ENCODE measurements around the gene PLGRKT.
"Not testable (repeated sequence)": the region's sequence is repeated elsewhere in the genome, so short reads cannot be mapped to it uniquely, and the experiment has no call there.

PLGRKT gene

GRCh38 chr9:5432890-5433289, 4.8 kb downstream of the PLGRKT start:
- CTCF ChIA-PET, H3K27ac Mint-ChIP-seq: not testable (repeated sequence)

GRCh38 chr9:5430912-5431311, 6.8 kb downstream of the PLGRKT start:
- CTCF ChIA-PET: no interaction called here
- peaks cover 4% of the 10 kb centered on the region for H3K9me3 Mint-ChIP-seq
- peaks cover 4% of the 10 kb centered on the region for H3K4me1 Mint-ChIP-seq
- no peak for DNase-seq
- no peaks in the 10 kb centered on the region for H3K27me3 Mint-ChIP-seq
- H3K27ac Mint-ChIP-seq: no peak overlapping the region
- H3K36me3 Mint-ChIP-seq: peaks cover 35% of the 10 kb centered on the region
- no peak overlapping the region for H3K4me3 Mint-ChIP-seq

More at GRCh38 chr9:5432890-5433289, 4.8 kb downstream of the PLGRKT start:
- H3K4me3 Mint-ChIP-seq, H3K27me3 Mint-ChIP-seq, H3K9me3 Mint-ChIP-seq, DNase-seq: not testable (repeated sequence)
- H3K4me1 Mint-ChIP-seq: peaks cover 22% of the 10 kb centered on the region
- H3K36me3 Mint-ChIP-seq: peaks cover 48% of the 10 kb centered on the region

GRCh38 chr9:5429873-5430564, 7.7 kb downstream of the PLGRKT start:
- H3K4me1 Mint-ChIP-seq: no peaks in the 10 kb centered on the region
- no peak for DNase-seq
- no peak overlapping the region for H3K4me3 Mint-ChIP-seq
- CTCF ChIA-PET: interaction anchor here (1.2 kb wide), 1 partner anchor 12 kb away, joined by 3 read pairs; no protein-coding TSS in a partner anchor
- H3K27ac Mint-ChIP-seq: no peak overlapping the region
- no peaks in the 10 kb centered on the region for H3K27me3 Mint-ChIP-seq
- peaks cover 27% of the 10 kb centered on the region for H3K36me3 Mint-ChIP-seq
- H3K9me3 Mint-ChIP-seq: peaks cover under 1% of the 10 kb centered on the region

GRCh38 chr9:5428794-5429528, 8.8 kb downstream of the PLGRKT start:
- no peaks in the 10 kb centered on the region for H3K4me1 Mint-ChIP-seq
- H3K9me3 Mint-ChIP-seq: no peaks in the 10 kb centered on the region
- no peak overlapping the region for H3K27ac Mint-ChIP-seq
- peaks cover 23% of the 10 kb centered on the region for H3K36me3 Mint-ChIP-seq
- no peak for DNase-seq
- CTCF ChIA-PET: interaction anchor here (0.9 to 1.2 kb wide), 5 partner anchors 13 to 669 kb away, joined by 3 to 5 read pairs (median 4); no protein-coding TSS in a partner anchor
- no peak overlapping the region for H3K4me3 Mint-ChIP-seq
- H3K27me3 Mint-ChIP-seq: no peaks in the 10 kb centered on the region

- no peak overlapping the region for H3K27ac Mint-ChIP-seq
- CTCF ChIA-PET: interaction anchor here (0.7 to 4.4 kb wide), 6 partner anchors 14 to 668 kb away, joined by 3 to 18 read pairs (median 4); no protein-coding TSS in a partner anchor
- no peak overlapping the region for H3K4me3 Mint-ChIP-seq
- H3K36me3 Mint-ChIP-seq: peaks cover 20% of the 10 kb centered on the region
- no peaks in the 10 kb centered on the region for H3K27me3 Mint-ChIP-seq
- H3K4me1 Mint-ChIP-seq: no peaks in the 10 kb centered on the region
- DNase-seq: no peak
- H3K9me3 Mint-ChIP-seq: no peaks in the 10 kb centered on the region
These were observed 9.6 kb downstream of the PLGRKT start for GRCh38 chr9:5428172-5428571.

GRCh38 chr9:5427005-5427404, 10.7 kb downstream of the PLGRKT start:
- Mint-ChIP-seq H3K36me3 (peaks cover 13% of the 10 kb centered on the region), H3K27ac (no peak overlapping the region), H3K4me3 (no peak overlapping the region), H3K4me1 (no peaks in the 10 kb centered on the region), H3K9me3 (no peaks in the 10 kb centered on the region), H3K27me3 (no peaks in the 10 kb centered on the region)
- CTCF ChIA-PET: interaction anchor here (1.4 to 4.4 kb wide), 7 partner anchors 10 to 241 kb away, joined by 3 to 52 read pairs (median 4); partner anchors contain the start of genes CD274 and INSL6
- no peak for DNase-seq

GRCh38 chr9:5425006-5425628, 12.6 kb downstream of the PLGRKT start:
- Mint-ChIP-seq H3K9me3 (no peaks in the 10 kb centered on the region), H3K27me3 (no peaks in the 10 kb centered on the region), H3K4me3 (no peak overlapping the region), H3K36me3 (peaks cover 4% of the 10 kb centered on the region), H3K27ac (no peak overlapping the region), H3K4me1 (no peaks in the 10 kb centered on the region)
- no peak for DNase-seq
- CTCF ChIA-PET: interaction anchor here (0.6 to 4.4 kb wide), 16 partner anchors 9 to 669 kb away, joined by 3 to 52 read pairs (median 4); partner anchors contain the start of gene INSL6

GRCh38 chr9:5422276-5422675, 15.4 kb downstream of the PLGRKT start:
- H3K27me3 Mint-ChIP-seq: no peaks in the 10 kb centered on the region
- H3K9me3 Mint-ChIP-seq: no peaks in the 10 kb centered on the region
- peaks cover 10% of the 10 kb centered on the region for H3K36me3 Mint-ChIP-seq
- no peak overlapping the region for H3K27ac Mint-ChIP-seq
- no peak overlapping the region for H3K4me3 Mint-ChIP-seq
- CTCF ChIA-PET: interaction anchor here (0.9 kb wide), 1 partner anchor 236 kb away, joined by 4 read pairs; the partner anchor contains the start of gene INSL6
- H3K4me1 Mint-ChIP-seq: no peaks in the 10 kb centered on the region
- no peak for DNase-seq

GRCh38 chr9:5421163-5421562, 16.6 kb downstream of the PLGRKT start:
- no peaks in the 10 kb centered on the region for H3K9me3 Mint-ChIP-seq
- H3K36me3 Mint-ChIP-seq: peaks cover 10% of the 10 kb centered on the region
- no peaks in the 10 kb centered on the region for H3K27me3 Mint-ChIP-seq
- DNase-seq: no peak
- H3K4me1 Mint-ChIP-seq: no peaks in the 10 kb centered on the region
- H3K27ac Mint-ChIP-seq: no peak overlapping the region
- no peak overlapping the region for H3K4me3 Mint-ChIP-seq
- CTCF ChIA-PET: no interaction called here

- H3K27ac Mint-ChIP-seq: no peak overlapping the region
- H3K9me3 Mint-ChIP-seq: no peaks in the 10 kb centered on the region
- CTCF ChIA-PET: no interaction called here
- H3K4me1 Mint-ChIP-seq: no peaks in the 10 kb centered on the region
- no peak overlapping the region for H3K4me3 Mint-ChIP-seq
- no peak for DNase-seq
- H3K27me3 Mint-ChIP-seq: no peaks in the 10 kb centered on the region
- peaks cover 10% of the 10 kb centered on the region for H3K36me3 Mint-ChIP-seq
These were observed 17.7 kb downstream of the PLGRKT start for GRCh38 chr9:5419987-5420386.

- H3K27ac Mint-ChIP-seq: no peak overlapping the region
- H3K36me3 Mint-ChIP-seq: peaks cover 10% of the 10 kb centered on the region
- CTCF ChIA-PET: no interaction called here
- no peak overlapping the region for H3K4me3 Mint-ChIP-seq
- no peaks in the 10 kb centered on the region for H3K27me3 Mint-ChIP-seq
- no peak for DNase-seq
- peaks cover 3% of the 10 kb centered on the region for H3K9me3 Mint-ChIP-seq
- H3K4me1 Mint-ChIP-seq: no peaks in the 10 kb centered on the region
These were observed 19.2 kb downstream of the PLGRKT start for GRCh38 chr9:5418481-5418880.

- CTCF ChIA-PET: interaction anchor here (1.7 to 1.9 kb wide), 2 partner anchors 9 to 231 kb away, joined by 5 to 9 read pairs; no protein-coding TSS in a partner anchor
- no peak overlapping the region for H3K27ac Mint-ChIP-seq
- H3K4me3 Mint-ChIP-seq: no peak overlapping the region
- peaks cover 13% of the 10 kb centered on the region for H3K36me3 Mint-ChIP-seq
- H3K9me3 Mint-ChIP-seq: peaks cover 7% of the 10 kb centered on the region
- no peak for DNase-seq
- no peaks in the 10 kb centered on the region for H3K27me3 Mint-ChIP-seq
- no peaks in the 10 kb centered on the region for H3K4me1 Mint-ChIP-seq
These were observed 20.8 kb downstream of the PLGRKT start for GRCh38 chr9:5416953-5417352.

GRCh38 chr9:5408596-5408995, 29.1 kb downstream of the PLGRKT start:
- CTCF ChIA-PET: no interaction called here
- Mint-ChIP-seq H3K9me3 (peaks cover 46% of the 10 kb centered on the region), H3K4me3 (no peak overlapping the region), H3K4me1 (peaks cover 3% of the 10 kb centered on the region), H3K36me3 (peaks cover 41% of the 10 kb centered on the region), H3K27me3 (no peaks in the 10 kb centered on the region), H3K27ac (no peak overlapping the region)
- DNase-seq: no peak

- peaks cover 27% of the 10 kb centered on the region for H3K36me3 Mint-ChIP-seq
- CTCF ChIA-PET: no interaction called here
- peaks cover 18% of the 10 kb centered on the region for H3K4me1 Mint-ChIP-seq
- H3K27me3 Mint-ChIP-seq: no peaks in the 10 kb centered on the region
- no peak overlapping the region for H3K4me3 Mint-ChIP-seq
- H3K9me3 Mint-ChIP-seq: peaks cover 22% of the 10 kb centered on the region
- no peak overlapping the region for H3K27ac Mint-ChIP-seq
- DNase-seq: no peak
These were observed 35.5 kb downstream of the PLGRKT start for GRCh38 chr9:5402217-5402616.
